Smooth muscle cell (in vitro differentiated cells): ENCODE data around the gene CFAP99. TPM values are rescaled to one million over a fixed set of nuclear protein-coding genes. Genes with fewer than 3 reads are reported as not detected.

Experiments used
- DNase-seq: peaks from one replicate; lab custom pipeline; 2025; ENCODE audit not compliant: unreplicated experiment; lab: John Stamatoyannopoulos, UW
- H2AFZ ChIP-seq: fragments of 200-600 bp; sonication (generic); 2 replicates; pipeline ENCODE4 v1.6.0; 2016; ENCODE audit warnings: antibody characterized with exemption, low read depth, mild to moderate bottlenecking
- H3F3A ChIP-seq: fragments of 200-600 bp; sonication (generic); 2 replicates; pipeline ENCODE4 v1.6.0; 2017; ENCODE audit warnings: antibody characterized with exemption, low read depth
- H3K27ac ChIP-seq: fragments of 200-600 bp; sonication (generic); 2 replicates; pipeline ENCODE4 v1.5.1; 2016; ENCODE audit warnings: low read depth, mild to moderate bottlenecking
- H3K27me3 ChIP-seq: fragments of 200-600 bp; sonication (generic); 2 replicates; pipeline ENCODE4 v1.6.1; 2016; ENCODE audit warnings: low read depth, mild to moderate bottlenecking
- H3K36me3 ChIP-seq: fragments of 200-600 bp; sonication (generic); 2 replicates; pipeline ENCODE4 v1.5.1; 2016; ENCODE audit warnings: low read depth
- H3K4me1 ChIP-seq: fragments of 200-600 bp; sonication (generic); 2 replicates; pipeline ENCODE4 v1.5.1; 2016; ENCODE audit warnings: low read depth
- H3K4me2 ChIP-seq: fragments of 200-600 bp; sonication (generic); 2 replicates; pipeline ENCODE4 v1.6.0; 2016; ENCODE audit warnings: mild to moderate bottlenecking
- H3K4me3 ChIP-seq: fragments of 200-600 bp; sonication (generic); 2 replicates; pipeline ENCODE4 v1.5.1; 2016; ENCODE audit warnings: mild to moderate bottlenecking
- H3K79me2 ChIP-seq: fragments of 200-600 bp; sonication (generic); 2 replicates; pipeline ENCODE4 v1.6.0; 2016; ENCODE audit warnings: low read depth, mild to moderate bottlenecking
- H3K9ac ChIP-seq: fragments of 200-600 bp; sonication (generic); 2 replicates; pipeline ENCODE4 v1.6.0; 2016; ENCODE audit warnings: low read depth
- H3K9me3 ChIP-seq: fragments of 200-600 bp; sonication (generic); replicated peaks from 2 replicates; pipeline ENCODE4 v1.5.1; 2016; ENCODE audit warnings: low read depth
- H4K20me1 ChIP-seq: fragments of 200-600 bp; sonication (generic); 2 replicates; pipeline ENCODE4 v1.6.0; 2016; ENCODE audit warnings: low read depth
- CTCF ChIP-seq: fragments of 200-600 bp; sonication (generic); IDR thresholded peaks from 2 replicates; pipeline ENCODE4 v1.5.1; 2017; ENCODE audit warnings: borderline replicate concordance, mild to moderate bottlenecking, antibody characterized with exemption; ENCODE audit not compliant: insufficient read depth, poor library complexity, severe bottlenecking
- WGBS: methylation state at CpG from one replicate; pipeline ENCODE4 v1.1.7; 2016; ENCODE audit warnings: low lambda C conversion rate; 5-methylcytosine and 5-hydroxymethylcytosine counted together
- polyA plus RNA-seq: library from polyadenylated mRNA; unstranded; fragments of >200 nt; fragmentation: Nextera tagmentation; extraction: Ambion mirVana; gene quantifications from 2 replicates; pipeline ENCODE4 v1.2.1, GENCODE V29; 2016
- total RNA-seq: library from RNA; depleted of rRNA; stranded (reverse); fragments of >200 nt; gene quantifications from 2 replicates; pipeline ENCODE4 v1.2.3, GENCODE V29; 2014

CFAP99 gene
- total and polyA plus RNA-seq, 2 experiments from 2014 or later = not detected

- 81% methylated on average over 2 of the region's 2 CpGs for WGBS
- Histone ChIP-seq H3K27me3 (no peaks in the 10 kb centered on the region), H3K36me3 (peaks cover 14% of the 10 kb centered on the region), H3K9ac (no peak overlapping the region), H4K20me1 (peaks cover 94% of the 10 kb centered on the region), H3K4me3 (no peak overlapping the region), H3K27ac (no peak overlapping the region), H3K9me3 (no peaks in the 10 kb centered on the region), H3K4me2 (no peak overlapping the region), H3F3A (no peaks in the 10 kb centered on the region), H3K79me2 (peaks cover 27% of the 10 kb centered on the region), H2AFZ (no peak overlapping the region), H3K4me1 (no peaks in the 10 kb centered on the region)
- no peak for TF ChIP-seq CTCF
- no peak for DNase-seq
Observed at GRCh38 chr4:2500547-2500946, 81.8 kb downstream of the CFAP99 start.

- Histone ChIP-seq H3K4me1 (no peaks in the 10 kb centered on the region), H3K4me2 (no peak overlapping the region), H3K27me3 (no peaks in the 10 kb centered on the region), H2AFZ (no peak overlapping the region), H3K27ac (no peak overlapping the region), H3K79me2 (peaks cover 27% of the 10 kb centered on the region), H3K36me3 (peaks cover 14% of the 10 kb centered on the region), H3K9ac (no peak overlapping the region), H3K9me3 (no peaks in the 10 kb centered on the region), H3K4me3 (no peak overlapping the region), H4K20me1 (peaks cover 94% of the 10 kb centered on the region), H3F3A (no peaks in the 10 kb centered on the region)
- no peak for DNase-seq
- no peak for TF ChIP-seq CTCF
- WGBS = 99% methylated on average over 7 of the region's 7 CpGs
Observed at GRCh38 chr4:2501034-2501594, 82.4 kb downstream of the CFAP99 start.

- no peaks in the 10 kb centered on the region for H3F3A ChIP-seq
- WGBS = 98% methylated on average over 5 of the region's 5 CpGs
- no peak overlapping the region for H3K27ac ChIP-seq
- no peaks in the 10 kb centered on the region for H3K4me1 ChIP-seq
- no peak overlapping the region for H3K4me3 ChIP-seq
- no peak for DNase-seq
- H3K36me3 ChIP-seq = peaks cover 3% of the 10 kb centered on the region
- peaks cover 24% of the 10 kb centered on the region for H3K79me2 ChIP-seq
- H3K4me2 ChIP-seq = no peak overlapping the region
- no peak for TF ChIP-seq CTCF
- H4K20me1 ChIP-seq = peaks cover 91% of the 10 kb centered on the region
- H2AFZ ChIP-seq = no peak overlapping the region
- no peaks in the 10 kb centered on the region for H3K27me3 ChIP-seq
- H3K9ac ChIP-seq = no peak overlapping the region
- no peaks in the 10 kb centered on the region for H3K9me3 ChIP-seq
Observed at GRCh38 chr4:2503809-2504208, 85.1 kb downstream of the CFAP99 start.

- no peak overlapping the region for H3K27ac ChIP-seq
- H3K4me1 ChIP-seq = no peaks in the 10 kb centered on the region
- no peak overlapping the region for H2AFZ ChIP-seq
- H3F3A ChIP-seq = no peaks in the 10 kb centered on the region
- H3K27me3 ChIP-seq = no peaks in the 10 kb centered on the region
- H3K4me3 ChIP-seq = no peak overlapping the region
- no peaks in the 10 kb centered on the region for H3K9me3 ChIP-seq
- H4K20me1 ChIP-seq = peaks cover 78% of the 10 kb centered on the region
- no peak for TF ChIP-seq CTCF
- no peak overlapping the region for H3K4me2 ChIP-seq
- no peak for DNase-seq
- H3K9ac ChIP-seq = no peak overlapping the region
- 98% methylated on average over 4 of the region's 4 CpGs for WGBS
- H3K36me3 ChIP-seq = no peaks in the 10 kb centered on the region
- H3K79me2 ChIP-seq = peaks cover 19% of the 10 kb centered on the region
Observed at GRCh38 chr4:2507259-2507658, 88.5 kb downstream of the CFAP99 start.
